Measurements from ENCODE around the gene ACBD6. TPM values are rescaled to one million over a fixed set of nuclear protein-coding genes. Genes with fewer than 3 reads are reported as not detected.

Gene ACBD6
- total RNA-seq, 1 donor from 2014 or later: 80.5 TPM

DNA sequence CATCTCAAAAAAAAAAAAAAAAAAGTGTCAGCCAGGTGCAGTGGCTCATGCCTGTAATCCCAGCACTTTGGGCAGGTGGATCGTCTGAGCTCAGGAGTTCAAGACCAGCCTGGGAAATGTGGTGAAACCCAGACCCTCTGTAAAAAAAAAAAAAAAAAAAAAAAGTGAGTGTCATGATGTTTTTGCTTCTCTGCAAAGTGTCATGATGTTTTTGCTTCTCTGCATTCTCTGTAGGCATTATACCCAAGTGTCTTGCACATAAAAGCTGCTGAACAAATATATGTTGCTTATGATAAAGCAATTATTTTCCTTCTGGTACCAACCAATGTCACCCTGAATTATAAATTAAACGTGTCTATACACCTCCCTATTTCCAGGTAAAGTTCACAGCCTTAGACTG, 1.7 kb downstream of the ACBD6 start:
- H3K27ac Mint-ChIP-seq: peak overlapping the region; percentile 23
- no peaks in the 10 kb centered on the region for H3K36me3 Mint-ChIP-seq

DNA sequence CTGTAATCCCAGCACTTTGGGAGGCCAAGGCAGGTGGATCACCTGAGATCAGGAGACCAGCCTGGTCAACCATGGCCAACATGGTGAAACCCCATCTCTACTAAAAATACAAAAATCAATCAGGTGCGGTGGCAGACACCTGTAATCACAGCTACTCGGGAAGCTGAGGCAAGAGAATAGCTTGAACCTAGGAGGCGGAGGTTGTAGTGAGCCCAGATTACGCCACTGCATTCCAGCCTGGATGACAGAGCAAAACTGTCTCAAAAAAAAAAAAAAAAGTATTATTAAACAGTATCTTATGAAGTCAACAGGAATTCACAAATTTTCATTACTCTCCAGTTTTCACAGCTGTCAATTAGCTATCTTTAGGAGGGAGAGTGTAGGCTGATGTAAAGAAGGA, 3.8 kb downstream of the ACBD6 start:
- Mint-ChIP-seq H3K4me3 (no peak overlapping the region), H3K9me3 (no peaks in the 10 kb centered on the region), H3K27me3 (ENCODE audit: low read depth) (no peaks in the 10 kb centered on the region), H3K4me1 (peaks cover 44% of the 10 kb centered on the region), H3K36me3 (peaks cover 2% of the 10 kb centered on the region), H3K27ac (no peak overlapping the region)
- DNase-seq (ENCODE audit: low spot score in 2 of 2, unreplicated experiment in 2 of 2): no peak
- TF ChIP-seq, protein P1, sequence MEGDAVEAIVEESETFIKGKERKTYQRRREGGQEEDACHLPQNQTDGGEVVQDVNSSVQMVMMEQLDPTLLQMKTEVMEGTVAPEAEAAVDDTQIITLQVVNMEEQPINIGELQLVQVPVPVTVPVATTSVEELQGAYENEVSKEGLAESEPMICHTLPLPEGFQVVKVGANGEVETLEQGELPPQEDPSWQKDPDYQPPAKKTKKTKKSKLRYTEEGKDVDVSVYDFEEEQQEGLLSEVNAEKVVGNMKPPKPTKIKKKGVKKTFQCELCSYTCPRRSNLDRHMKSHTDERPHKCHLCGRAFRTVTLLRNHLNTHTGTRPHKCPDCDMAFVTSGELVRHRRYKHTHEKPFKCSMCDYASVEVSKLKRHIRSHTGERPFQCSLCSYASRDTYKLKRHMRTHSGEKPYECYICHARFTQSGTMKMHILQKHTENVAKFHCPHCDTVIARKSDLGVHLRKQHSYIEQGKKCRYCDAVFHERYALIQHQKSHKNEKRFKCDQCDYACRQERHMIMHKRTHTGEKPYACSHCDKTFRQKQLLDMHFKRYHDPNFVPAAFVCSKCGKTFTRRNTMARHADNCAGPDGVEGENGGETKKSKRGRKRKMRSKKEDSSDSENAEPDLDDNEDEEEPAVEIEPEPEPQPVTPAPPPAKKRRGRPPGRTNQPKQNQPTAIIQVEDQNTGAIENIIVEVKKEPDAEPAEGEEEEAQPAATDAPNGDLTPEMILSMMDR (IDR thresholded peaks at IDR 0.05; ENCODE audit: unreplicated experiment): no peak

More for the DNA sequence above, 1.7 kb downstream of the ACBD6 start:
- DNase-seq (ENCODE audit: low spot score in 2 of 2, unreplicated experiment in 2 of 2): no peak
- TF ChIP-seq, protein P1 (IDR thresholded peaks at IDR 0.05; ENCODE audit: unreplicated experiment): no peak
- no peaks in the 10 kb centered on the region for H3K27me3 Mint-ChIP-seq (ENCODE audit: low read depth)
- peak overlapping the region; percentile 93 for H3K4me3 Mint-ChIP-seq
- H3K4me1 Mint-ChIP-seq: peaks cover 46% of the 10 kb centered on the region
- no peaks in the 10 kb centered on the region for H3K9me3 Mint-ChIP-seq

DNA sequence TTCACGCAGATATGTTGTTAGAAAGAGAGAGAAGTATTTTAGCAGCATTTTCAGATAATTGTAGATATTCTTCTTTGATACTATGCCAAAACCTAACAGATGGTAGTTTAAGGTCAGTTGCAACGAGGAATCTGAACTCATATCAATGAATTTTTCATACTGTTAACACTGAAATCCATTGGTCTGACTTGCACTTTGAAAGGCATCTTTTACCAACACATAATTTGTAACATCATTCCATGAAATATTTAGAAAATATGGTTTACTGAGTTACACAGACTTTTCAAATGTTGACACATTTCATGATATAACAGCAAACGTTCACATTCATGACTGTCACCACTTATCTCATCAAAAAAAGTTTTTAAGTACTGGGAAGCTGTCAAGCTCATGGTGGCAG, 4.6 kb downstream of the ACBD6 start:
- TF ChIP-seq, protein P1 (IDR thresholded peaks at IDR 0.05; ENCODE audit: unreplicated experiment): no peak
- H3K4me1 Mint-ChIP-seq: peaks cover 37% of the 10 kb centered on the region

DNA sequence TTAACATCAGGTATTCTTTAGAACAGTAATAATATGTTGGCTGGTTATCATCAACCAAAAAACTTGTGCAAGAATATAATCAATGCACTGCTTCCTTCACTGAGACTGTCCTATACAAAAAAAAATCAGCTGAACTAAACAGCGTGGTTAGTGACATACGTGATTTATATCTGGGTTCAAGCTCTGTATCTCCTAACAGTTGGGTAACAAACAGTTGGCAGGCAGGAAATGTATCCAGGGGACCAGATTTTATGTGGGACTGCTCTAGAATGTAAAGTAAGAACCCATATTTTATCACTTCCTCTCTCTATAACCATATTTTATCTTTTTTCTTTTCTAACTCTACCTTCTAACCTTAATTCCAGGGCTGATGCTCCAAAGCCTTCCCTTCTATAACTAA, 8.0 kb downstream of the ACBD6 start:
- no peak overlapping the region for H3K4me3 Mint-ChIP-seq
- DNase-seq (ENCODE audit: low spot score in 2 of 2, unreplicated experiment in 2 of 2): no peak
- H3K27me3 Mint-ChIP-seq (ENCODE audit: low read depth): no peaks in the 10 kb centered on the region
- H3K36me3 Mint-ChIP-seq: peaks cover 11% of the 10 kb centered on the region
- no peaks in the 10 kb centered on the region for H3K9me3 Mint-ChIP-seq
- H3K4me1 Mint-ChIP-seq: peaks cover 14% of the 10 kb centered on the region
- H3K27ac Mint-ChIP-seq: no peak overlapping the region
- TF ChIP-seq, protein P1 (IDR thresholded peaks at IDR 0.05; ENCODE audit: unreplicated experiment): no peak

More for the DNA sequence above, 4.6 kb downstream of the ACBD6 start:
- peaks cover 6% of the 10 kb centered on the region for H3K36me3 Mint-ChIP-seq
- no peaks in the 10 kb centered on the region for H3K9me3 Mint-ChIP-seq
- DNase-seq (ENCODE audit: low spot score in 2 of 2, unreplicated experiment in 2 of 2): no peak
- H3K27ac Mint-ChIP-seq: no peak overlapping the region
- no peaks in the 10 kb centered on the region for H3K27me3 Mint-ChIP-seq (ENCODE audit: low read depth)
- H3K4me3 Mint-ChIP-seq: no peak overlapping the region

DNA sequence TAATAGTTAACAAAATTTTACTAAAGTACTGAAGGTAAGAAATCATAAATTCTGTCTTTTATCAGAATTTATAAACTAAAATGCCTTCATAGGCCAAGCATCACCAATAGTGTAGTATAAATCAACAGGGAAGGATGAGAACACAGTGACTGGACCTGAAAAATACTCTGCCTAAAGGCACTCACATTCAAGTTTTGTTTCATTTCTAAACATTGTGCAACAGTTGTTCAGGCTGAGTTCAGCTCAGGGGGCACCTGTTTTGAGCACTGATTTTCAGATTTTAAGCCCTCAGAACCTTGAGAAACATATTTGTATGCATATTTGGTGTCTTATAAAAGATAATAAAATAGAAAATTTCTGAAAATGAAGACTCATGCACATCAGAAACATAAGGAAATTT, 12.4 kb downstream of the ACBD6 start:
- Mint-ChIP-seq H3K27me3 (ENCODE audit: low read depth) (no peaks in the 10 kb centered on the region), H3K27ac (no peak overlapping the region), H3K4me3 (no peak overlapping the region), H3K9me3 (no peaks in the 10 kb centered on the region), H3K4me1 (peaks cover 13% of the 10 kb centered on the region), H3K36me3 (peaks cover 12% of the 10 kb centered on the region)
- TF ChIP-seq, protein P1 (IDR thresholded peaks at IDR 0.05; ENCODE audit: unreplicated experiment): no peak
- DNase-seq (ENCODE audit: low spot score in 2 of 2, unreplicated experiment in 2 of 2): no peak

DNA sequence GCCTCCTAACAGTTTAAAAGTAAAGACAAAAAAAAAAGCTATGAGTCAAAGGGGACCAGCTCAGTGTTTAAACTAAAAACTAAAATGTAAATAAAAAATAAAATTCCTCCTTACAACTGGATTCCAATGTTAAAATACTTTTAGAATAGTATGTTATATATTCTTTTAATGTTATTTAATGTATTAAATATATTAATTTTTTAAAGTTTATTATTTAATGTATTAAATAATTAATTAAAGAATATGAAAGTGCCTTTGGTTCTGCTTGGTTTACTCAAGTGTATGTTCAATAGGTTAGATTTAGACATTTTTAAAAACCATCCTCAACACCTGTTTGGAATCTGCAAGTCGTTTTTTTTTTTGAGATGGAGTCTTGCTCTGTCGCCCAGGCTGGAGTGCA, 13.1 kb downstream of the ACBD6 start:
- TF ChIP-seq, protein P1 (IDR thresholded peaks at IDR 0.05; ENCODE audit: unreplicated experiment): no peak
- H3K36me3 Mint-ChIP-seq: peaks cover 12% of the 10 kb centered on the region
- H3K4me3 Mint-ChIP-seq: no peak overlapping the region
- H3K4me1 Mint-ChIP-seq: peaks cover 10% of the 10 kb centered on the region
- H3K9me3 Mint-ChIP-seq: no peaks in the 10 kb centered on the region
- no peak overlapping the region for H3K27ac Mint-ChIP-seq
- no peaks in the 10 kb centered on the region for H3K27me3 Mint-ChIP-seq (ENCODE audit: low read depth)
- DNase-seq (ENCODE audit: low spot score in 2 of 2, unreplicated experiment in 2 of 2): no peak
